Tibial nerve (tissue), 4 donors: ENCODE measurements around the gene NABP2. TPM values are rescaled to one million over a fixed set of nuclear protein-coding genes. Genes with fewer than 3 reads are reported as not detected.

ENCODE experiments used
- DNase-seq, 2 donors: peaks; one replicate each; pipeline ENCODE4 v3.0.0-alpha.2; 2019; ENCODE audit warnings: low spot score in 2 of 2
- H3K27ac ChIP-seq, 4 donors: fragments of 200-600 bp; sonication (generic) in 3 of 4; one replicate each; pipeline ENCODE4 v1.5.1; 2017 to 2019; ENCODE audit warnings: mild to moderate bottlenecking in 1 of 4
- H3K27me3 ChIP-seq, 2 donors: fragments of 200-600 bp; sonication (generic) in 1 of 2; one replicate each; pipeline versions ENCODE4 v1.5.1 to v1.6.0; 2017 to 2019
- H3K36me3 ChIP-seq, 3 donors: fragments of 200-600 bp; sonication (generic); one replicate each; pipeline ENCODE4 v1.5.1; 2018 to 2019
- H3K4me1 ChIP-seq, 4 donors: fragments of 200-600 bp; sonication (generic) in 3 of 4; one replicate each; pipeline ENCODE4 v1.5.1; 2017 to 2019
- H3K4me3 ChIP-seq, 4 donors: fragments of 200-600 bp; sonication (generic) in 3 of 4; one replicate each; pipeline ENCODE4 v1.5.1; 2017 to 2019; ENCODE audit warnings: mild to moderate bottlenecking in 1 of 4, moderate library complexity in 1 of 4
- H3K9me3 ChIP-seq, 4 donors: fragments of 200-600 bp; sonication (generic) in 3 of 4; one replicate each; pipeline ENCODE4 v1.5.1; 2017 to 2019
- CTCF ChIP-seq, 5 experiments: fragments of 200-600 bp in 3 of 5; fragments of 450-650 bp in 2 of 5; sonication (generic) in 3 of 5; IDR thresholded peaks; one replicate each; pipeline ENCODE4 v1.5.1; 2016 to 2019; ENCODE audit warnings: antibody characterized with exemption in 5 of 5, mild to moderate bottlenecking in 3 of 5, moderate library complexity in 2 of 5
- EP300 ChIP-seq, 2 donors: sonication (generic); formaldehyde crosslinking; IDR thresholded peaks; one replicate each; pipeline ENCODE4 v1.6.1; 2017; ENCODE audit warnings: antibody characterized with exemption in 2 of 2, mild to moderate bottlenecking in 1 of 2
- POLR2A ChIP-seq, 2 donors: fragments of 450-650 bp; IDR thresholded peaks; one replicate each; pipeline ENCODE4 v1.6.1; 2017; ENCODE audit warnings: antibody characterized with exemption in 2 of 2, mild to moderate bottlenecking in 2 of 2, moderate library complexity in 2 of 2
- WGBS, 2 donors: methylation state at CpG; one replicate each; pipeline ENCODE4 v1.1.5; 2018; 5-methylcytosine and 5-hydroxymethylcytosine counted together
- total RNA-seq, 4 donors: library from RNA; depleted of rRNA; stranded (reverse); fragments of >200 nt; gene quantifications; one replicate each; pipeline ENCODE4 v1.1.0, GENCODE V29; 2016

The NABP2 gene
- total RNA-seq, 4 donors from 2014 or later: 15.1 to 41.7 (median 24.6) TPM

GRCh38 chr12:56212361-56212760 lies 11.8 kb upstream of the NABP2 start:
- Histone ChIP-seq H3K4me3 (no peak overlapping the region), H3K4me1 (peaks cover 0 to 5% (median 0%) of the 10 kb centered on the region in 4 donors), H3K27me3 (no peaks in the 10 kb centered on the region), H3K36me3 (peaks cover 6 to 100% (median 46%) of the 10 kb centered on the region in 3 donors), H3K27ac (no peak overlapping the region), H3K9me3 (no peaks in the 10 kb centered on the region)
- 87 to 88% methylated on average over 1 of the region's 1 CpG for WGBS, 2 donors
- DNase-seq: no peak
- TF ChIP-seq EP300 (IDR thresholded peaks at IDR 0.05) (no peak), CTCF (IDR thresholded peaks at IDR 0.05) (no peak), POLR2A (IDR thresholded peaks at IDR 0.05) (no peak)

GRCh38 chr12:56213878-56214277 lies 10.3 kb upstream of the NABP2 start:
- peaks cover 0 to 12% (median 0%) of the 10 kb centered on the region in 4 donors for H3K4me1 ChIP-seq
- DNase-seq: no peak
- no peak overlapping the region for H3K4me3 ChIP-seq
- 90 to 94% methylated on average over 5 of the region's 5 CpGs for WGBS, 2 donors
- H3K27ac ChIP-seq: no peak overlapping the region
- peaks cover 6 to 89% (median 36%) of the 10 kb centered on the region in 3 donors for H3K36me3 ChIP-seq
- TF ChIP-seq CTCF (IDR thresholded peaks at IDR 0.05) (no peak), EP300 (IDR thresholded peaks at IDR 0.05) (no peak), POLR2A (IDR thresholded peaks at IDR 0.05) (no peak)
- H3K9me3 ChIP-seq: no peaks in the 10 kb centered on the region
- no peaks in the 10 kb centered on the region for H3K27me3 ChIP-seq

GRCh38 chr12:56216461-56216860 lies 7.7 kb upstream of the NABP2 start:
- TF ChIP-seq EP300 (IDR thresholded peaks at IDR 0.05) (no peak), CTCF (IDR thresholded peaks at IDR 0.05) (no peak), POLR2A (IDR thresholded peaks at IDR 0.05) (no peak)
- no peaks in the 10 kb centered on the region for H3K27me3 ChIP-seq
- WGBS, 2 donors: 75 to 77% methylated on average over 3 of the region's 3 CpGs
- no peak for DNase-seq
- no peak overlapping the region for H3K4me3 ChIP-seq
- no peak overlapping the region for H3K27ac ChIP-seq
- peaks cover 6 to 63% (median 22%) of the 10 kb centered on the region in 3 donors for H3K36me3 ChIP-seq
- H3K4me1 ChIP-seq: peaks cover 0 to 35% (median 13%) of the 10 kb centered on the region in 4 donors
- no peaks in the 10 kb centered on the region for H3K9me3 ChIP-seq

GRCh38 chr12:56219840-56220239 lies 4.3 kb upstream of the NABP2 start:
- DNase-seq: no peak
- Histone ChIP-seq H3K27ac (peak overlapping the region in 3 of 4 donors; percentile 90 to 99 (median 99)), H3K4me1 (peaks cover 0 to 53% (median 28%) of the 10 kb centered on the region in 4 donors), H3K36me3 (peaks cover 2 to 30% (median 2%) of the 10 kb centered on the region in 3 donors), H3K27me3 (no peaks in the 10 kb centered on the region), H3K9me3 (no peaks in the 10 kb centered on the region), H3K4me3 (no peak overlapping the region)
- TF ChIP-seq EP300 (IDR thresholded peaks at IDR 0.05) (no peak), POLR2A (IDR thresholded peaks at IDR 0.05) (no peak), CTCF (IDR thresholded peaks at IDR 0.05) (no peak)
- 82 to 84% methylated on average over 9 of the region's 9 CpGs for WGBS, 2 donors

GRCh38 chr12:56220611-56221231 lies 3.4 kb upstream of the NABP2 start:
- Histone ChIP-seq H3K27me3 (no peaks in the 10 kb centered on the region), H3K36me3 (peaks cover 0 to 23% (median 0%) of the 10 kb centered on the region in 3 donors), H3K27ac (peak overlapping the region; percentile 90 to 99 (median 96)), H3K9me3 (no peaks in the 10 kb centered on the region), H3K4me1 (peaks cover 0 to 56% (median 31%) of the 10 kb centered on the region in 4 donors), H3K4me3 (peak overlapping the region; percentile 69 to 95 (median 82))
- WGBS, 2 donors: 7 to 10% methylated on average over 10 of the region's 10 CpGs
- DNase-seq: no peak
- TF ChIP-seq CTCF (IDR thresholded peaks at IDR 0.05): no peak
- no peak for TF ChIP-seq POLR2A (IDR thresholded peaks at IDR 0.05)
- TF ChIP-seq EP300 (IDR thresholded peaks at IDR 0.05): no peak
